Mesothelial cell of epicardium (in vitro differentiated cells): ENCODE data around the gene FEV. TPM values are rescaled to one million over a fixed set of nuclear protein-coding genes. Genes with fewer than 3 reads are reported as not detected.
A peak's percentile ranks its signal among the peaks of the same experiment; 100 is the strongest.

ENCODE experiments used
- DNase-seq, 2 experiments: peaks; one replicate each; pipeline ENCODE4 v3.0.0; 2021; ENCODE audit warnings: low spot score in 2 of 2; ENCODE audit not compliant: unreplicated experiment in 2 of 2
- H3K27ac Mint-ChIP-seq: 2 replicates; pipeline ENCODE4 v1.8.0; 2021; ENCODE audit warnings: mixed read lengths
- H3K27me3 Mint-ChIP-seq: 2 replicates; pipeline ENCODE4 v1.8.0; 2021; ENCODE audit warnings: low read depth, mixed read lengths
- H3K36me3 Mint-ChIP-seq: 2 replicates; pipeline ENCODE4 v1.8.0; 2021; ENCODE audit warnings: mixed read lengths
- H3K4me1 Mint-ChIP-seq: 2 replicates; pipeline ENCODE4 v1.8.0; 2021; ENCODE audit warnings: mixed read lengths
- H3K4me3 Mint-ChIP-seq: 2 replicates; pipeline ENCODE4 v1.8.0; 2021; ENCODE audit warnings: mild to moderate bottlenecking, moderate library complexity, mixed read lengths
- H3K9me3 Mint-ChIP-seq: 2 replicates; pipeline ENCODE4 v1.8.0; 2021; ENCODE audit warnings: mixed read lengths
- total RNA-seq: library from RNA; stranded (reverse); gene quantifications from 3 replicates; pipeline ENCODE4 v1.2.1, GENCODE V29; 2021
- TF ChIP-seq, protein P1 (sequence below): fragments of 200-600 bp; sonication (generic); IDR thresholded peaks from one replicate; pipeline ENCODE4 v1.5.0; 2021; ENCODE audit warnings: antibody characterized with exemption; ENCODE audit not compliant: unreplicated experiment

FEV gene
- total RNA-seq, 1 donor from 2014 or later, result 0.29 TPM

DNA sequence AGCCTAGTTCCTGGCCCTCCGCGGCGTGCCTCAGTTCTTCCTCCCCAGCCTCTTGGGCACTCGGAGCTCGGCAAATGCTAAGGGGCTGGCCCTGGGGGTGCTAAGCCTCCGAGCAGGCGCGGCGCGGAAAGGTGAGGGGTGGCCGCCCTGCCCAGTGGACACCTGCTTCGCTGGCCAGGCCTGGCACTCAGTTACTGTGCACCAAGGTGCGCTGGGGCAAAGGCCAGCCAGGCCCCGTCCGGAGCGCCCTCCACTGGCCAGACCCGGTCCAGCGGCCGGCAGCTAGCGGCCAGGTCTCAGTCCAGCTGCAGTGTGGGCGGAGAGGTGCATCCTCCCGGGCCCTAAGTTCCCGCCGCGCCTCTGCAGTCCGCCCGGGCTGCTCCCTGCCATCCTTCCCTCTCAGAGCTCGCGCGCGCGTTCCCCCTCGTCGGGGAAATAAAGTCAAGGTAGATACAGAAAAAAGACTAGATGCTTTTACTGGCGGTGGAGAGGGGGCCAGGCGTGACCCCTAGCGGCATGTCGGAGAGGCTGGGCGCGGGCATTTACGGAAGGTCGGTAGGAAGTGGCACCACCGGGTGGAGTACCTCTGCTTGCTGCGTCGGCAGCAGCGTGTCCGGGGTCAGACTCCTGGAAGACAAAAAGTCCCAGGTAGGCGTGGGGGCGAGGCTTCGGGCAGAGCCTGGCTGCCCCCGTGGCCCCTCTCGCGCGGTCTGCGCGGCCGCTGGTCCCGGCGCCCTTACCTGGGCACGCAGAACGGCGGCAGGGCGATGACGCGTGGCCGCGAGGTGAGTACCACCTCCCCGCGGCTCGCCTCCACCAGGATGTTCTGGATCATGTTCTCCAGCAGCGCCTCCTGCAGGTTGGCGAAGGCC, 17.6 kb upstream of the FEV start:
- H3K9me3 Mint-ChIP-seq, result no peaks in the 10 kb centered on the region
- peaks cover 7% of the 10 kb centered on the region for H3K4me1 Mint-ChIP-seq
- H3K4me3 Mint-ChIP-seq, result peak overlapping the region; percentile 57
- H3K27ac Mint-ChIP-seq, result no peak overlapping the region
- H3K27me3 Mint-ChIP-seq, result peaks cover 95% of the 10 kb centered on the region
- H3K36me3 Mint-ChIP-seq, result no peaks in the 10 kb centered on the region
- DNase-seq, result peak in 1 of 2 experiments; percentile 72
- TF ChIP-seq, protein P1, sequence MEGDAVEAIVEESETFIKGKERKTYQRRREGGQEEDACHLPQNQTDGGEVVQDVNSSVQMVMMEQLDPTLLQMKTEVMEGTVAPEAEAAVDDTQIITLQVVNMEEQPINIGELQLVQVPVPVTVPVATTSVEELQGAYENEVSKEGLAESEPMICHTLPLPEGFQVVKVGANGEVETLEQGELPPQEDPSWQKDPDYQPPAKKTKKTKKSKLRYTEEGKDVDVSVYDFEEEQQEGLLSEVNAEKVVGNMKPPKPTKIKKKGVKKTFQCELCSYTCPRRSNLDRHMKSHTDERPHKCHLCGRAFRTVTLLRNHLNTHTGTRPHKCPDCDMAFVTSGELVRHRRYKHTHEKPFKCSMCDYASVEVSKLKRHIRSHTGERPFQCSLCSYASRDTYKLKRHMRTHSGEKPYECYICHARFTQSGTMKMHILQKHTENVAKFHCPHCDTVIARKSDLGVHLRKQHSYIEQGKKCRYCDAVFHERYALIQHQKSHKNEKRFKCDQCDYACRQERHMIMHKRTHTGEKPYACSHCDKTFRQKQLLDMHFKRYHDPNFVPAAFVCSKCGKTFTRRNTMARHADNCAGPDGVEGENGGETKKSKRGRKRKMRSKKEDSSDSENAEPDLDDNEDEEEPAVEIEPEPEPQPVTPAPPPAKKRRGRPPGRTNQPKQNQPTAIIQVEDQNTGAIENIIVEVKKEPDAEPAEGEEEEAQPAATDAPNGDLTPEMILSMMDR, result peak; percentile 42

DNA sequence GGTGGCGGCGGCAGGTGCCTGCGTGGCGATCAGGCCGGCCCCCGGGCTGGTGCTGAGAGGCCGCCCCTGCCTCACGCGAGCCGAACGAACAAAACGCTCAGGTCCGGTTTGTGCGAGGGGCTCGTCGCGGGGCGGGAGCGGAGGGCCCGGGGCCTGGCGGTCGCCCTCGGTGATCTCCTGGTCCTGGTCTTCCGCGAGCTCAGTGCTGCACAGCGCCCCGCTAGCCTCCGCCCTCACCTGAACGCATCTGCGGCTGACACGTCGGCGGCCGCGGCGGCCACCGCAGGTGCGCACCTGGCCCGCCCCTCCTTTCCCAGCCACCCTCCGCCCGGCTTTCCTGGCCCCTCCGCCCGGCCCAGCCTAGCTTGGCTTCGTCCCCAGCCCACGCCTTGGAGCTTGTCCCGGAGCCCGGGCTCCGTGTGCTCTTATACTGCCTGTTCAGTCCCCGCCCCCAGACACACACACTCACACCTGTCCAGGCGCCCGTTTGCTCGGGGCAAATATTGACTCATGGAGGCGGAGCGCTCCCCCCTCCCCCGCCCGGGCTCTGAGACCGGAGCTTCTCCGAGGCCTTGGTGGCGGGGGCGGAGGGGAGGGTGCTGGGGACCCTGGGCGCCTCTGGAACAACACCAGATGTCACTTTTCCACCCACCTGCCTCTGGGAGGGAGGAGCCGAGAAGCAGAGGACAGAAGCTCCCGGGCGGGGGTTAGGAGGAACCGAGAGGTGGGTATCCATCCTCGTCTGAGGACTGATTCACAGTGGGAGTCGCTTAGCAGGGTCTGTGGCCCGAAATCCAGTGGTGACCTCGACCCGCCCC, 16.8 kb upstream of the FEV start:
- DNase-seq, result no peak
- no peak overlapping the region for H3K27ac Mint-ChIP-seq
- H3K4me1 Mint-ChIP-seq, result peaks cover 7% of the 10 kb centered on the region
- peaks cover 95% of the 10 kb centered on the region for H3K27me3 Mint-ChIP-seq
- no peaks in the 10 kb centered on the region for H3K36me3 Mint-ChIP-seq
- TF ChIP-seq, protein P1, result no peak
- H3K9me3 Mint-ChIP-seq, result no peaks in the 10 kb centered on the region
- H3K4me3 Mint-ChIP-seq, result peak overlapping the region; percentile 37

DNA sequence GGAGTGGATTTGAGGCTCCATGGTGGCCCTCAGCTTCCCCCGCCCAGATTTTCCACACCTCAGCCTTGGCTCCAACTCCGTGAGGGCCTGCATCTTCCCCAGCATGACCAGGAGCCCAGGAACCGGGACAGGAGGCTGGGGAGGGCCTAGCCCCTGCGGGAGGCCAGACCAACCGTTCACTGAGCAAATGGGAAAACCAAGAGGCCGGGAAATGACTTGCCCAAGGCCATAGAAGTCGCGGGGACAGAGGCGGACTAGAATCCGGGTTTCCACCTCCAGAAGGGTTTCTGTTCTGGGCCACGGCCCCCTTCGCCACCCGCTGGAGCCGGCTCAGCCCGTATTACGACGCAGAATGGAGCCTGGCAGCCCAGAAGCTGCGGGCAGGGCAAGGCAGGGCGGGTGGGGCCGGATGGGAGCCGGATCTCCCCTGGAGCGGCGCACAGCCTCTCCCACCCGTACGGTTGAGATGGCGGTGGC, 16.2 kb upstream of the FEV start:
- H3K27ac Mint-ChIP-seq, result no peak overlapping the region
- H3K27me3 Mint-ChIP-seq, result peaks cover 95% of the 10 kb centered on the region
- no peak overlapping the region for H3K4me3 Mint-ChIP-seq

DNA sequence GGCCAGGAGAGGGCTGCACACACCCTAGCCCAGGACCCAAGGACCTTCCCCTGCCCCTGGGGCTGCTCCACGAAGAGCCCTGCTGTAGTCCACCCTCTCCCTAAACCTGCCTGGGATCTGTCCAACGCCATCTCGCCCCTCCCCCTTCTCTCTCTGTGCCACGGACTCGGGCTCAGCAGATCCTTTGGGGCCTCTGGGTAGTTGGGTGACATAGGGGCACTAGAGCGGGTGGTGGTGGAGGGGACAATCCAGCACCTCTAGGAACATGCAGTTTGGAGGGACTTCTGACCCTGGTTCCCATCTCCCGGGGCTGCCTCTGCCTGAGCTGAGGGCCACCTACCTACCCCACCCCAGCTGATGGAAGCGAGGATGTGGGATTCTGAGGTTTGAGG, 15.6 kb upstream of the FEV start:
- no peak for DNase-seq
- H3K36me3 Mint-ChIP-seq, result no peaks in the 10 kb centered on the region

More for the DNA sequence above, 16.2 kb upstream of the FEV start:
- Mint-ChIP-seq H3K9me3 (no peaks in the 10 kb centered on the region), H3K4me1 (peaks cover 9% of the 10 kb centered on the region), H3K36me3 (no peaks in the 10 kb centered on the region)
- no peak for DNase-seq
- TF ChIP-seq, protein P1, result no peak

DNA sequence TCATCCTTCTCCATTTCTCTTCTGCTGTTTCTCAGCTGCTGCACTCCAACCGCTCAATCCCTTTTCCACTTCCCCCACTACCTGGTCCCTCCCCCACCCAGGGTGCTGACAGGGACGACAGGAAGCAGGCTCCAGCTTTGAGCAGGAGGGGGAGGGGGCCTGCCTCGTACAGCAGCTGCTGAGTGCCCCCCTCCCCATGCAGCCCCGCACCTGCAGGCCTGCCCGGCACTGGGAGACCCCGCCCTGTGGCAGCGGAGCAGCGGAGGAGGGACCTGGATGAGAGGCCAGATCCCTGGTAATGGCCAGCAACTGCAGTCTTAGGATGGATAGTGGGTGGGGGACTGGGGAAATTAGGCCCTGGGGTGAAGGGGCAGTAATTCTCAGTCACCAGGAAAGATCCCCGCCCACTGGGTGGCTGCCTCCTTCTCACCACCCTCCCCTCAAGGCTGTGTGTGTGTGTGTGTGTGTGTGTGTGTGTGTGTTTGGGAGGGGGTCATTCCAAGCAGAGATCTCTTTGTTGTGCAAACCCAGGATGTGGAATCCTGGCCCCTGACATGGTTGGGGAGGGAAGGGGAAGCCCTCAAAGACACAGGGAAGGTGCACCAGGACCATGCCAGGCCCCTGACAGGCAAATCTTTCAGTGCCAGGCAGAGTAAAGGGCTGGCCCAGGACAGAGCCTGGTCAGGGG, 15.0 kb upstream of the FEV start:
- Mint-ChIP-seq H3K36me3 (no peaks in the 10 kb centered on the region), H3K9me3 (no peaks in the 10 kb centered on the region), H3K4me3 (no peak overlapping the region), H3K27me3 (peaks cover 95% of the 10 kb centered on the region), H3K27ac (no peak overlapping the region), H3K4me1 (peaks cover 10% of the 10 kb centered on the region)
- no peak for DNase-seq
- TF ChIP-seq, protein P1, result no peak

More for the DNA sequence above, 15.6 kb upstream of the FEV start:
- Mint-ChIP-seq H3K4me1 (peaks cover 10% of the 10 kb centered on the region), H3K4me3 (no peak overlapping the region), H3K27ac (no peak overlapping the region), H3K27me3 (peaks cover 95% of the 10 kb centered on the region), H3K9me3 (no peaks in the 10 kb centered on the region)
- TF ChIP-seq, protein P1, result no peak
